ENCODE results near the gene KMT5B. TPM values are rescaled to one million over a fixed set of nuclear protein-coding genes. Genes with fewer than 3 reads are reported as not detected.

KMT5B gene
- total RNA-seq, 2 experiments from 2014 or later, result 29.2 to 32.2 TPM

GRCh38 chr11:68142028-68142412 lies 71.1 kb downstream of the KMT5B start:
- peak; percentile 61 for DNase-seq

DNA sequence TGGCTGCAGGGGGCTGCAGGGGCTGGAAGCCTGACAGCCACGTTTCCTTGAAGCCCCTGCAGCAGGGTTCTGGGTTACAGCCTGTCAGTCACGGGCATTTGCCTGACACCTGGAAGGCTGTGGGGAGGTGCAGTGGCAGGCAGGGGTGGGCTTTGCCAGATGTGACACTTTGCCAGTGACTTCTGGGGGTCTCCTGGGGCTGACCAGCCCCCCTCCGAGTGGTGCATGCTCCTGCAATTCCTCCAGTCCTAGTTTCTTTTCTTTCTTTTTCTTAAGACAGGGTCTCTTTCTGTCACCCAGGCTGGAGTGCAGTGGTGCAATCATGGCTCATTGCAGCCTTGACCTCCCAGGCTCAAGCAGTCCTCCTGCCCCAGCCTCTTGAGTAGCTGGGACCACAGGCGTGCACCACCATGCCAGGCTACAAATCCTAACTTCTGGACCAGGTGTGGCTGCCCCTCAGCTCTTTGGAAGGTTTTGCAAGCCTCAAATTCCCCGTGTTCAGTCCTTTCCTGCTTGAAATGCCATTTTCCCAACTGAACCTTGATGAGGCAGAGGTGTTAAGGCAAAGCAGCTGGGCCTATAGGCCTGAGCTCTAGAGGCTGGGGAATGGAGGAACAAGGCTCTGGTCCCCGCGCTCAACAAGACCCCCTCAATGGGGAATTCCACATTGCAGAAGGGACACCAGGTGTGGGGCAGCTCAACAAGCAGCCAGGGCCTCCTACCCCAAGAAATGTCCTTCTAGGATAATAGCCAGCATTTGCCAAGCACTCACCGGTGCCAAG lies 71.7 kb downstream of the KMT5B start:
- POLR2A ChIA-PET, result no interaction called here
- Mint-ChIP-seq H3K27me3 (peaks cover 9% of the 10 kb centered on the region), H3K4me1 (peaks cover 14% of the 10 kb centered on the region), H3K27ac (peak overlapping the region; percentile 30), H3K4me3 (no peak overlapping the region), H3K9me3 (no peaks in the 10 kb centered on the region), H3K36me3 (no peaks in the 10 kb centered on the region)
- DNase-seq (peak; percentile 26), ATAC-seq (ENCODE audit: low read depth) (no peak)

More at GRCh38 chr11:68142028-68142412, 71.1 kb downstream of the KMT5B start:
- ATAC-seq (ENCODE audit: low read depth), result peak; percentile 69
- H3K27ac Mint-ChIP-seq, result peak overlapping the region; percentile 69
- H3K27me3 Mint-ChIP-seq, result peaks cover 10% of the 10 kb centered on the region
- POLR2A ChIA-PET, result no interaction called here
- H3K9me3 Mint-ChIP-seq, result no peaks in the 10 kb centered on the region
- H3K4me1 Mint-ChIP-seq, result peaks cover 14% of the 10 kb centered on the region
- peak overlapping the region; percentile 37 for H3K4me3 Mint-ChIP-seq
- H3K36me3 Mint-ChIP-seq, result no peaks in the 10 kb centered on the region

GRCh38 chr11:68140496-68141245 lies 72.4 kb downstream of the KMT5B start:
- Mint-ChIP-seq H3K27me3 (peaks cover 8% of the 10 kb centered on the region), H3K27ac (no peak overlapping the region), H3K4me3 (no peak overlapping the region), H3K36me3 (no peaks in the 10 kb centered on the region), H3K4me1 (peaks cover 13% of the 10 kb centered on the region), H3K9me3 (no peaks in the 10 kb centered on the region)
- ATAC-seq (ENCODE audit: low read depth), result no peak
- peak; percentile 25 for DNase-seq
- POLR2A ChIA-PET, result no interaction called here

GRCh38 chr11:68138237-68138636 lies 74.9 kb downstream of the KMT5B start:
- ATAC-seq (ENCODE audit: low read depth) (no peak), DNase-seq (no peak)
- Mint-ChIP-seq H3K9me3 (peaks cover 6% of the 10 kb centered on the region), H3K27ac (no peak overlapping the region), H3K4me3 (no peak overlapping the region), H3K4me1 (peaks cover 8% of the 10 kb centered on the region), H3K27me3 (peaks cover 8% of the 10 kb centered on the region), H3K36me3 (peaks cover 2% of the 10 kb centered on the region)
- POLR2A ChIA-PET, result no interaction called here

GRCh38 chr11:68137833-68138232 lies 75.3 kb downstream of the KMT5B start:
- H3K9me3 Mint-ChIP-seq, result peaks cover 6% of the 10 kb centered on the region
- H3K27ac Mint-ChIP-seq, result no peak overlapping the region
- POLR2A ChIA-PET, result no interaction called here
- H3K4me3 Mint-ChIP-seq, result no peak overlapping the region
- DNase-seq (no peak), ATAC-seq (ENCODE audit: low read depth) (no peak)
- peaks cover 8% of the 10 kb centered on the region for H3K27me3 Mint-ChIP-seq
- H3K4me1 Mint-ChIP-seq, result peaks cover 8% of the 10 kb centered on the region
- H3K36me3 Mint-ChIP-seq, result peaks cover 3% of the 10 kb centered on the region

DNA sequence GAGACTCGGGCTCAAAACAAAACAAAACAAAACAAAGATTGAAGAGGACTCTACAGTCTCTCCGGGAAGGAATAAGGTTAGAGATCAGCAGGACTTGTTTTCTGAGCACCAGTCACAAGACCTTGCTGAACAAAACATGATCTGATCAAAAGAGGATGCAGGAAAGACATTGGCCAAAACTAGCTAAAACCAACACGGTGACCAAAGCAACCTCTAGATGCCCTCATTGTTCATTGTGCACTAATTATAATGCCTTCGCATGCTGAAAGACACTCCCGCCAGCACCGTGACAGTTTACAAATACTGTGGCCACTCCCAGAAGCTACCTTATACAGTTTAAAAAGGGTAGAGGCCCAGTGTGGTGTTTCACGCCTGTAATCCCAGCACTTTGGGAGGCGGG lies 76.2 kb downstream of the KMT5B start:
- Mint-ChIP-seq H3K9me3 (peaks cover 12% of the 10 kb centered on the region), H3K4me3 (no peak overlapping the region), H3K27me3 (peaks cover 8% of the 10 kb centered on the region), H3K36me3 (peaks cover 5% of the 10 kb centered on the region), H3K4me1 (peaks cover 2% of the 10 kb centered on the region), H3K27ac (no peak overlapping the region)
- DNase-seq, result no peak
- no peak for ATAC-seq (ENCODE audit: low read depth)
- POLR2A ChIA-PET, result no interaction called here

DNA sequence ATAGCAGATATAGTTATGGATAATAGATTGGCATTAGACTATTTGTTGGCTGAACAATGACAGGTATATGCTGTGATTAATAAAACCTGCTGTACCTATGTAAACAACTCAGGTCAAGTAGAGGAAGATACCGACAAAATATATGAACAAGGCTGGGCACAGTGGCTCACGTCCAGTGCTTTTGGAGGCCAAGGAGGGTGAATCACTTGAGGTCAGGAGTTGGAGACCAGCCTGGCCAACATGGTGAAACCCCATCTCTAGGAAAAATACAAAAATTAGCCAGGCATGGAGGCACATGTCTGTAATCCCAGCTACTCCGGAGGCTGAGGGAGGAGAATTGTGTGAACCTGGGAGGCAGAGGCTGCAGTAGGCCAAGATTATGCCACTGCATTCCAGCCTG lies 77.9 kb downstream of the KMT5B start:
- DNase-seq (no peak), ATAC-seq (ENCODE audit: low read depth) (no peak)
- H3K27me3 Mint-ChIP-seq, result peaks cover 5% of the 10 kb centered on the region
- no peak overlapping the region for H3K27ac Mint-ChIP-seq
- POLR2A ChIA-PET, result no interaction called here
- H3K9me3 Mint-ChIP-seq, result peaks cover 12% of the 10 kb centered on the region
- H3K4me3 Mint-ChIP-seq, result no peak overlapping the region
- H3K4me1 Mint-ChIP-seq, result peaks cover 2% of the 10 kb centered on the region
- H3K36me3 Mint-ChIP-seq, result peaks cover 5% of the 10 kb centered on the region

DNA sequence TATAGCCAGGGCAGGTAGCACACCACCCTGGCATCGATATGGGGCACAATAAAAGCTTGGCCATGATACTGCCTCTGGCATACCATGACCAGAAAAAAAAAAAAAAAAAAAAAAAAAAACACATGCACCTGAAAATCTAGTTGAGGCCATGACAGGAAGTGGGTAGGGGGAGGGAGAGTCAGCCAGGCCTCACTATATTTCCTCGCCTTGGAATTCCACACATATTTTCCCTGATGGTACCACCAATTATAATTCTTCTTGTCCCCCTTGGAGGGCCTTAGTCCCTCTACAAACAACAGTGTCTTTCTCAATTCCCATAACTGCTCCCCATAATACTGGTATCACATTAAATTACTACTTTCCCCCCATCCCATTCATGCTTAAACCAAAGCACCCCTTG lies 79.3 kb downstream of the KMT5B start:
- POLR2A ChIA-PET, result no interaction called here
- H3K36me3 Mint-ChIP-seq, result peaks cover 10% of the 10 kb centered on the region
- ATAC-seq (ENCODE audit: low read depth) (no peak), DNase-seq (no peak)
- no peak overlapping the region for H3K4me3 Mint-ChIP-seq
- H3K9me3 Mint-ChIP-seq, result peaks cover 12% of the 10 kb centered on the region
- H3K4me1 Mint-ChIP-seq, result peaks cover 2% of the 10 kb centered on the region
- no peak overlapping the region for H3K27ac Mint-ChIP-seq
- peaks cover 15% of the 10 kb centered on the region for H3K27me3 Mint-ChIP-seq

- Mint-ChIP-seq H3K9me3 (peaks cover 12% of the 10 kb centered on the region), H3K4me3 (no peak overlapping the region), H3K4me1 (peaks cover 2% of the 10 kb centered on the region), H3K27me3 (peaks cover 23% of the 10 kb centered on the region), H3K27ac (no peak overlapping the region), H3K36me3 (peaks cover 10% of the 10 kb centered on the region)
- POLR2A ChIA-PET, result no interaction called here
- DNase-seq (no peak), ATAC-seq (ENCODE audit: low read depth) (no peak)
Measured at GRCh38 chr11:68130121-68130520, 83.0 kb downstream of the KMT5B start.

GRCh38 chr11:68128682-68129327 lies 84.3 kb downstream of the KMT5B start:
- DNase-seq, result no peak
- H3K4me3 Mint-ChIP-seq, result no peak overlapping the region

DNA sequence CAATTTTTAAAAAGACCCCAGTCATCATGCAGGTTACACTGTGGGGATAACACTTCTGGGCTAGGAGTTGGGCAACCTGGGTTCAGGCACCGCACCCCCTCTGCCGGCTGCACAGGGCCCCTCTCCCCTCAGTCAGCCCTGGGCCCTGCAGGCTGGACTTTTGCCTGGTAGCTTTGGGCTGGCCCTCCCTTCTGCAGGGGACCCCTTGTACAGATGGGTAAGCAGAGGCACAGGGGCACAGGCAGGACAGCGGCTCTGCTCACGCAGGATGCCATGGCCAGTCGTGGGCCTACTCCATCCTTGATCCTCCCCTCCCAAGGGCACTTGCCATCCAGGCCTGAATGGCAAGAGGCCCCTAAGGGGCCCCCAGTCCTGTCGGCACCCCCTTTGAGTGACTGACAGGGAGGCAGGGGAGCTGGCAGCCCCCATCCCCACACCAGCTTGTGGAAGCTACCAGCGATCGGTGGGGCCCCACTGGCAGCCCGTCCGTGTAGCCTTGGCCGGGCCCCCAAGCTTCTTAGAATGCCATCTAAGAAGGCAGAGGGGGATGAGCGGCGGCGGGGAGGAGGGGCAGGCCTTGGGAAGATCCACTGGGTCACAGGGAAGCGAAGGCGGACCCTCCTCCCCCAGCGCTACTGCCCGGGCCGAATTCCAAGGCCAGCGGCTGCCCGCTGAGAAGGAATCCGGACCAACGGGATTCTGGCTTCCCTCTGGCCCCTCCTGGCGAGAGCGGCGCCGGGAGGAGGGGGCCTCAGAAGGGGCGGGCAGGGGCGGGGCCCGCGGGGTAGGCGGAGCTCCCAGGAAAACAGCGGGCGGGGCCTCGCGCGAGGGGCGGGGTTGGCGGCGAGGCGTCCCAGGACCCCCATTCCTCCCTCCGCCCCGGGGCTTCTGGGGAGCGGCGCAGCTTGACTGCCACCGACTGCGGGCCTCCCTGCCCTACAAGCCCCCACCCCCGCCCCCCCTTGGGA lies 85.1 kb downstream of the KMT5B start:
- POLR2A ChIA-PET, result no interaction called here
- Mint-ChIP-seq H3K36me3 (peaks cover 7% of the 10 kb centered on the region), H3K4me3 (no peak overlapping the region), H3K9me3 (peaks cover 7% of the 10 kb centered on the region), H3K27ac (no peak overlapping the region), H3K27me3 (peaks cover 28% of the 10 kb centered on the region), H3K4me1 (no peaks in the 10 kb centered on the region)
- DNase-seq (peak; percentile 3), ATAC-seq (ENCODE audit: low read depth) (no peak)

More at GRCh38 chr11:68128682-68129327, 84.3 kb downstream of the KMT5B start:
- Mint-ChIP-seq H3K27ac (no peak overlapping the region), H3K4me1 (peaks cover under 1% of the 10 kb centered on the region), H3K36me3 (peaks cover 8% of the 10 kb centered on the region), H3K9me3 (peaks cover 7% of the 10 kb centered on the region), H3K27me3 (peaks cover 25% of the 10 kb centered on the region)
- POLR2A ChIA-PET, result no interaction called here
- no peak for ATAC-seq (ENCODE audit: low read depth)

DNA sequence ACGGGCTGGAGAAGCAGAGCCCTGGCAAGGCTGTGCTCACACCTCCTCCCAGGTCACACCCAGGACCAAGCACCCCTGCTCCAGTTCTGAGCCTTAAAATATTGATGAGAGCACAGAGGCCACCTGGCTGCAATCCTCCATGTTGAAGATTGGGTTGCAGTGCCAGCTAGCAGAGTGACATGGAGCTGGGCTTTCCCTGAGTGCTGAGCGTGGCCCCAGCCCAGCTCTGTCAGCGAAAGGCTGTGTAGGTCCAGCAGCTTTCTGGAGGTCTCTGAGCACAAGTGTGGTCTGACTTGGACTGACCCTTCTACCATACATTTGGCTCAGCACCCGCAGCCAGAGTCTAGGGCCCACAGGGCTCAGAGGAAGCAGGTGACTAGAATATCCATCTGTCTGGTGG lies 87.9 kb downstream of the KMT5B start:
- Mint-ChIP-seq H3K27ac (no peak overlapping the region), H3K4me1 (peaks cover 4% of the 10 kb centered on the region), H3K9me3 (no peaks in the 10 kb centered on the region), H3K27me3 (peaks cover 28% of the 10 kb centered on the region), H3K36me3 (peaks cover 4% of the 10 kb centered on the region), H3K4me3 (no peak overlapping the region)
- POLR2A ChIA-PET, result no interaction called here
- ATAC-seq (ENCODE audit: low read depth) (no peak), DNase-seq (peak; percentile 20)
